IMR-90 (cell line): ENCODE results near the gene SLC3A2. TPM values are rescaled to one million over a fixed set of nuclear protein-coding genes. Genes with fewer than 3 reads are reported as not detected.

ENCODE experiments used
- ATAC-seq: fragments of 200-7000 bp; cut with Tn5 transposase; 2 replicates; pipeline ENCODE4 v1.9.1; 2020; ENCODE audit warnings: low read depth, mild to moderate bottlenecking, moderate library complexity
- BruUV-seq: library from RNA; stranded (reverse); fragments of 400-500 nt; replicated peaks from 2 replicates; lab custom pipeline; 2021; lab: Mats Ljungman, UMichigan
- CTCF ChIA-PET: fragments of 300-600 bp; formaldehyde crosslinking; extraction: SDS; loops from one replicate; lab custom pipeline; 2021; ENCODE audit warnings: antibody characterized with exemption; lab: Yijun Ruan, JAX
- POLR2A ChIA-PET: fragments of 300-600 bp; sonication (Branson Sonifier 250); formaldehyde crosslinking; loops from one replicate; lab custom pipeline; 2022; ENCODE audit warnings: antibody characterized with exemption; ENCODE audit not compliant: unreplicated experiment; lab: Charles Lee
- DNase-seq: peaks from one replicate; pipeline ENCODE4 v3.0.0; 2013
- H2AFZ ChIP-seq: replicated peaks from 2 replicates; pipeline ENCODE3; 2013; ENCODE audit warnings: low read length, mild to moderate bottlenecking; ENCODE audit not compliant: poor library complexity
- H2AK5ac ChIP-seq: 2 replicates; pipeline ENCODE4 v1.6.1; 2013; ENCODE audit warnings: low read depth, low read length, inconsistent platforms
- H2AK9ac ChIP-seq: replicated peaks from 2 replicates; pipeline ENCODE3; 2013; ENCODE audit warnings: mild to moderate bottlenecking, low read depth, low read length, moderate library complexity; ENCODE audit not compliant: poor library complexity
- H2BK120ac ChIP-seq: 2 replicates; pipeline ENCODE4 v1.6.1; 2013; ENCODE audit warnings: low read depth, low read length, inconsistent platforms
- H2BK15ac ChIP-seq: 3 replicates; pipeline ENCODE4 v1.6.1; 2013; ENCODE audit warnings: low read depth, low read length, inconsistent platforms
- H2BK20ac ChIP-seq: 2 replicates; pipeline ENCODE4 v1.6.1; 2013; ENCODE audit warnings: low read depth, mild to moderate bottlenecking, inconsistent platforms, low read length, moderate library complexity
- H2BK5ac ChIP-seq: 2 replicates; pipeline ENCODE4 v1.6.1; 2013; ENCODE audit warnings: mild to moderate bottlenecking, low read depth, low read length, inconsistent platforms; ENCODE audit not compliant: poor library complexity, severe bottlenecking
- H3K14ac ChIP-seq: replicated peaks from 2 replicates; pipeline ENCODE4 v1.6.1; 2013; ENCODE audit warnings: low read depth, low read length, inconsistent platforms
- H3K18ac ChIP-seq: 2 replicates; pipeline ENCODE4 v1.6.1; 2013; ENCODE audit warnings: low read depth, low read length, control low read depth
- H3K23ac ChIP-seq: 2 replicates; pipeline ENCODE4 v1.6.1; 2013; ENCODE audit warnings: low read depth, low read length, inconsistent platforms
- H3K27ac ChIP-seq: 2 replicates; pipeline ENCODE4 v1.5.1; 2013; ENCODE audit warnings: mild to moderate bottlenecking, control low read depth, low read length; ENCODE audit not compliant: insufficient read depth
- H3K27me3 ChIP-seq: 2 replicates; pipeline ENCODE4 v1.6.1; 2013; ENCODE audit warnings: low read length; ENCODE audit not compliant: control insufficient read depth, insufficient read depth
- H3K36me3 ChIP-seq: 2 replicates; pipeline ENCODE4 v1.6.1; 2013; ENCODE audit warnings: low read length, mixed read lengths; ENCODE audit not compliant: control insufficient read depth, insufficient read depth
- H3K4ac ChIP-seq: 2 replicates; pipeline ENCODE4 v1.6.1; 2013; ENCODE audit warnings: low read depth, low read length, inconsistent platforms
- H3K4me1 ChIP-seq: 2 replicates; pipeline ENCODE4 v1.6.1; 2013; ENCODE audit warnings: low read length, mixed read lengths; ENCODE audit not compliant: control insufficient read depth, insufficient read depth
- H3K4me2 ChIP-seq: 2 replicates; pipeline ENCODE4 v1.6.1; 2013; ENCODE audit warnings: low read depth, mild to moderate bottlenecking, control low read depth, low read length, moderate library complexity
- H3K4me3 ChIP-seq: 2 replicates; pipeline ENCODE4 v1.5.1; 2013; ENCODE audit warnings: low read depth, mild to moderate bottlenecking, control low read depth, low read length, moderate library complexity; ENCODE audit not compliant: insufficient read depth
- H3K56ac ChIP-seq: 2 replicates; pipeline ENCODE4 v1.6.1; 2013; ENCODE audit warnings: low read length, inconsistent platforms; ENCODE audit not compliant: insufficient read depth; ENCODE audit errors: extremely low read depth
- H3K79me1 ChIP-seq, 2 experiments: 2 replicates each; pipeline ENCODE4 v1.6.1; 2013; ENCODE audit warnings: low read length in 2 of 2, inconsistent platforms in 1 of 2, low read depth in 1 of 2
- H3K9ac ChIP-seq: 2 replicates; pipeline ENCODE4 v1.6.1; 2013; ENCODE audit warnings: low read depth, low read length, control low read depth
- H3K9me1 ChIP-seq: 2 replicates; pipeline ENCODE4 v1.6.1; 2013; ENCODE audit warnings: low read length, inconsistent platforms; ENCODE audit not compliant: insufficient read depth
- H3K9me3 ChIP-seq: 2 replicates; pipeline ENCODE4 v1.6.1; 2013; ENCODE audit warnings: low read length; ENCODE audit not compliant: control insufficient read depth, insufficient read depth
- H4K20me1 ChIP-seq: 2 replicates; pipeline ENCODE4 v1.6.1; 2013; ENCODE audit warnings: low read length, inconsistent platforms; ENCODE audit not compliant: insufficient read depth
- H4K5ac ChIP-seq: 2 replicates; pipeline ENCODE4 v1.6.1; 2013; ENCODE audit warnings: mild to moderate bottlenecking, low read depth, low read length, control low read depth
- H4K8ac ChIP-seq, 2 experiments: 2 replicates each; pipeline ENCODE4 v1.6.1; 2013; ENCODE audit warnings: low read depth in 2 of 2, low read length in 2 of 2, control low read depth in 1 of 2, inconsistent platforms in 1 of 2
- H4K91ac ChIP-seq: 2 replicates; pipeline ENCODE4 v1.6.1; 2013; ENCODE audit warnings: low read depth, low read length, inconsistent platforms; ENCODE audit not compliant: insufficient read depth
- CHD1 ChIP-seq: IDR thresholded peaks from 2 replicates; pipeline ENCODE4 v1.6.1; 2012; ENCODE audit warnings: low read depth, low read length, improper control_type of control experiment
- MAFK ChIP-seq: IDR thresholded peaks from 2 replicates; pipeline ENCODE4 v1.6.1; 2012; ENCODE audit warnings: low read depth, low read length, improper control_type of control experiment
- RAD21 ChIP-seq: IDR thresholded peaks from 2 replicates; pipeline ENCODE4 v1.6.1; 2012; ENCODE audit warnings: low read length, improper control_type of control experiment
- WGBS, 2 experiments: methylation state at CpG; one replicate each; pipeline versions ENCODE4 v1.1.5 to v1.1.7; 2013; ENCODE audit warnings: missing lambda C conversion rate in 2 of 2; ENCODE audit not compliant: insufficient read length in 1 of 2; ENCODE audit errors: extremely low coverage in 2 of 2; 5-methylcytosine and 5-hydroxymethylcytosine counted together
- dilution Hi-C: fragments of 300-500 bp; cut with HindIII; formaldehyde crosslinking; loops from one replicate; pipeline ENCODE4 v1.14.3; 2018; ENCODE audit warnings: low sequenced_read_pairs; ENCODE audit not compliant: unreplicated experiment
- in situ Hi-C: fragments of 300-500 bp; cut with MboI; formaldehyde crosslinking; loops from 3 replicates; pipeline ENCODE4 v1.14.3; 2019; ENCODE audit warnings: low sequenced_read_pairs, inconsistent platforms, mixed read lengths
- intact Hi-C: fragments of 100-400 bp; cut with micrococcal nuclease; formaldehyde crosslinking; loops from 2 replicates; pipeline ENCODE4 v1.10.0; 2022
- polyA plus RNA-seq, 3 experiments: library from polyadenylated mRNA; depleted of rRNA; stranded (reverse); fragments of >200 nt; gene quantifications; 2 replicates each; pipeline ENCODE4 v1.2.3, GENCODE V29; 2012; ENCODE audit warnings: low replicate concordance in 1 of 3
- total RNA-seq: library from RNA; depleted of rRNA; stranded (reverse); fragments of >200 nt; gene quantifications from 2 replicates; pipeline ENCODE4 v1.2.3, GENCODE V29; 2012
- TF ChIP-seq, protein P1 (sequence below): fragments of 150-350 bp; IDR thresholded peaks from 2 replicates; pipeline ENCODE4 v1.6.1; 2016; ENCODE audit warnings: low read depth, mild to moderate bottlenecking, low read length, moderate library complexity, borderline replicate concordance

Gene SLC3A2
- total and polyA plus RNA-seq, 2 of the 4 experiments (the other 2 are of a cell fraction) = 140 to 239 TPM

- H4K8ac ChIP-seq = no peak overlapping the region
- H3K4me3 ChIP-seq = no peak overlapping the region
- H2AK9ac ChIP-seq = no peak overlapping the region
- H3K56ac ChIP-seq = no peak overlapping the region
- no peaks in the 10 kb centered on the region for H3K36me3 ChIP-seq
- BruUV-seq = no TSS peak
- CTCF ChIA-PET = interaction anchor here (0.6 kb wide), 1 partner anchor 22 kb away, joined by 3 read pairs; no protein-coding TSS in a partner anchor
- dilution Hi-C loops = no loop called here
- H3K27ac ChIP-seq = no peak overlapping the region
- no peak overlapping the region for H2BK15ac ChIP-seq
- no peak overlapping the region for H3K23ac ChIP-seq
- H4K5ac ChIP-seq = no peak overlapping the region
- no CpG with 5 or more reads among the region's 4 CpGs for WGBS, 2 experiments
- POLR2A ChIA-PET = no interaction called here
- H2BK120ac ChIP-seq = no peak overlapping the region
- H2BK5ac ChIP-seq = no peak overlapping the region
- H3K18ac ChIP-seq = no peak overlapping the region
- intact Hi-C loops = no loop called here
- H2AK5ac ChIP-seq = no peak overlapping the region
- H3K4ac ChIP-seq = no peak overlapping the region
- no peaks in the 10 kb centered on the region for H3K9me1 ChIP-seq
- in situ Hi-C loops = no loop called here
- ATAC-seq = no peak
- H3K4me2 ChIP-seq = no peak overlapping the region
- TF ChIP-seq, protein P1, sequence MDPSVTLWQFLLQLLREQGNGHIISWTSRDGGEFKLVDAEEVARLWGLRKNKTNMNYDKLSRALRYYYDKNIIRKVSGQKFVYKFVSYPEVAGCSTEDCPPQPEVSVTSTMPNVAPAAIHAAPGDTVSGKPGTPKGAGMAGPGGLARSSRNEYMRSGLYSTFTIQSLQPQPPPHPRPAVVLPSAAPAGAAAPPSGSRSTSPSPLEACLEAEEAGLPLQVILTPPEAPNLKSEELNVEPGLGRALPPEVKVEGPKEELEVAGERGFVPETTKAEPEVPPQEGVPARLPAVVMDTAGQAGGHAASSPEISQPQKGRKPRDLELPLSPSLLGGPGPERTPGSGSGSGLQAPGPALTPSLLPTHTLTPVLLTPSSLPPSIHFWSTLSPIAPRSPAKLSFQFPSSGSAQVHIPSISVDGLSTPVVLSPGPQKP = no peak
- TF ChIP-seq CHD1 (no peak), MAFK (no peak), RAD21 (no peak)
- no peaks in the 10 kb centered on the region; the same call in 1 of the 2 replicates for H3K9me3 ChIP-seq
- no peak overlapping the region for H2AFZ ChIP-seq
- no peak overlapping the region for H3K14ac ChIP-seq
- H4K91ac ChIP-seq = no peak overlapping the region
- H3K79me1 ChIP-seq = no peaks in the 10 kb centered on the region
- H3K4me1 ChIP-seq = peaks cover 3% of the 10 kb centered on the region; the same call in 1 of the 2 replicates
- no peak overlapping the region for H3K9ac ChIP-seq
- peaks cover 56% of the 10 kb centered on the region for H3K27me3 ChIP-seq
- no peak overlapping the region for H2BK20ac ChIP-seq
- DNase-seq = no peak
- no peaks in the 10 kb centered on the region for H4K20me1 ChIP-seq
Observed at GRCh38 chr11:62930157-62930556, 49.5 kb downstream of the SLC3A2 start.
